ENCODE results near the gene OR10J4. TPM values are rescaled to one million over a fixed set of nuclear protein-coding genes. Genes with fewer than 3 reads are reported as not detected.

Gene OR10J4
- total RNA-seq (not detected), polyA plus RNA-seq (not detected)

DNA sequence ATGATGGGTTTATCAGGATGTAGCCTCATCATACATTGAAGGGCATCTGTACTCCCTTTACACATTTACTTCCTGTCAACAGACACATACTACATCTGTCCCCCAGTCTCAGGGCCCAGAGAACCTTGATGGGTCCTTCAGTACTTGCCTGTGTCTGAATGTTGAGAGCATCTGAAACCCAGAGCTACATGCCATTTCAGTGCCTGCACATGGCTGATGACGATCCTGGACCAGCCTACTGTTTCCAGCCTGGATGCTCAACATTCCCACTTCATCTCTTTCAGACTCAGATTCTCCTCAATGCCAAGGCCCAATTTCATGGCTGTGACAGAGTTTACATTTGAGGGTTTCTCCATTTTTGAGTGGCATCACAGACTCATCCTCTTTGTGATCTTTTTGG lies at the start of gene OR10J4:
OR10J4 (plus strand) TSS at position 301 of the 400 bp plus-strand sequence.
- Histone ChIP-seq H3K36me3 (ENCODE audit: insufficient read depth, low read length) (no peaks in the 10 kb centered on the region), H3K27me3 (ENCODE audit: insufficient read depth, low read length) (no peaks in the 10 kb centered on the region), H3K27ac (ENCODE audit: low read depth, low read length) (no peak within 1 kb of the TSS), H3K4me1 (ENCODE audit: insufficient read depth, low read length) (no peaks in the 10 kb centered on the region), H3K4me3 (ENCODE audit: low read length in 2 of 2) (no peak within 1 kb of the TSS), H3K9me3 (ENCODE audit: control insufficient read depth in 1 of 2, low read length in 2 of 2) (no peaks in the 10 kb centered on the region)
- no peak within 1 kb of the TSS for H3K4me3 Mint-ChIP-seq
- H3K27me3 Mint-ChIP-seq: peaks cover 3 to 10% of the 10 kb centered on the region in 2 donors
- intact Hi-C loops (cut with micrococcal nuclease): no loop called here
- H3K36me3 Mint-ChIP-seq: no peaks in the 10 kb centered on the region
- no peaks in the 10 kb centered on the region for H3K4me1 Mint-ChIP-seq
- peaks cover 0 to 1% (median 0%) of the 10 kb centered on the region in 8 donors for H3K9me3 Mint-ChIP-seq
- POLR2A ChIA-PET (ENCODE audit: partially characterized antibody): no interaction called here
- H3K27ac Mint-ChIP-seq: no peak within 1 kb of the TSS
- DNase-seq: no peak
- CTCF ChIA-PET (ENCODE audit: partially characterized antibody): no interaction called here

DNA sequence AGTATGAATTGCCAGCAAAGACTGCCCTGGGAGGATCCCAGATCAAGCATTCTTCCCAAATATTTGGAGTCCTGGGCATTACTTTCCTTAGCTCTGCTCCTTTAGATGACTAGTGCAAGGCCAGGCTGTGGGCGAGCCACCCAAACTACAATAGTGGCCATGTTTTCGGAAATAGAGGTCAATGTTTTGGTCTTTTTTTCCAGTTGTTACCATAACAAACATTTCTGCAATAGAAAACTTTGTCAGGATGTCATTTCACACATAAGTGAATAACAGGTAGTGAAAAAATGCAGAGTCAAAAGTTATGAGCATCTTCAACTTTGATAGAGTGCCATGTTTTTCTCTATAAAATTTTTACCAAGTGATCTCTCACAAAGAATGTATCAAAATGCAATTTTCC lies 25.2 kb upstream of the OR10J4 start:
- no peaks in the 10 kb centered on the region for H3K9me3 ChIP-seq (ENCODE audit: control insufficient read depth in 1 of 2, low read length in 2 of 2)
- H3K4me1 ChIP-seq (ENCODE audit: insufficient read depth, low read length): no peaks in the 10 kb centered on the region
- ChIA-PET CTCF (ENCODE audit: partially characterized antibody) (no interaction called here), POLR2A (ENCODE audit: partially characterized antibody) (no interaction called here)
- no peak overlapping the region for H3K4me3 ChIP-seq (ENCODE audit: low read length in 2 of 2)
- Mint-ChIP-seq H3K27me3 (peaks cover 0 to 2% of the 10 kb centered on the region in 2 donors), H3K4me3 (no peak overlapping the region), H3K27ac (no peak overlapping the region), H3K36me3 (no peaks in the 10 kb centered on the region), H3K9me3 (peaks cover 0 to 7% (median 0%) of the 10 kb centered on the region in 8 donors), H3K4me1 (no peaks in the 10 kb centered on the region)
- H3K36me3 ChIP-seq (ENCODE audit: insufficient read depth, low read length): no peaks in the 10 kb centered on the region
- no peak overlapping the region for H3K27ac ChIP-seq (ENCODE audit: low read depth, low read length)
- intact Hi-C loops (cut with micrococcal nuclease): no loop called here
- no peaks in the 10 kb centered on the region for H3K27me3 ChIP-seq (ENCODE audit: insufficient read depth, low read length)
- DNase-seq: no peak

DNA sequence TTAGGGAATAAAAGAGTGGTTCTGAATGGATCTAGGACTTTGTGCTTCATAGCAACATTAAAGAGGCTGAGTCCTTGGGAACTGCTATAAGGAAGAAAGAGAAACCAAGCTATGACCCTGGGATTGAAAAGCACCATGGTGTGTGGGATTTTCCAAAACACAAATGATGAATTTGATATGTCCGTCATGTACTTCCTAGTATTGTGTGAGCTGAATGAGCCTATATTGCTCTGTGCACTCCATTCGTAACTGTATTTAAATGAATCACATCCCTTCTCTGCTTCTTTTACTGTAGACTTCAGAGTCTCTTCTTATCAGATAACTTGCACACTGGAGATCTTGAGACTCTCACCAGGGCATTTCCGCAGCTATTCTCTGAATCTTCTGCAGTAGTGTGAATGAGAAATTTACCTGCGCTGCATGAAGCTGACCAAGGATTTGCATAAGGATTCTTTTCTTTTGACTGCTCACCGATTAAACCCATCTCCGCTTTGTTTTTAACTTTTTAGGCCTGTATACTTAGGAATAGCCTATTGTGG lies 23.1 kb upstream of the OR10J4 start:
- POLR2A ChIA-PET (ENCODE audit: partially characterized antibody): no interaction called here
- no peaks in the 10 kb centered on the region for H3K36me3 Mint-ChIP-seq
- intact Hi-C loops (cut with micrococcal nuclease): no loop called here

DNA sequence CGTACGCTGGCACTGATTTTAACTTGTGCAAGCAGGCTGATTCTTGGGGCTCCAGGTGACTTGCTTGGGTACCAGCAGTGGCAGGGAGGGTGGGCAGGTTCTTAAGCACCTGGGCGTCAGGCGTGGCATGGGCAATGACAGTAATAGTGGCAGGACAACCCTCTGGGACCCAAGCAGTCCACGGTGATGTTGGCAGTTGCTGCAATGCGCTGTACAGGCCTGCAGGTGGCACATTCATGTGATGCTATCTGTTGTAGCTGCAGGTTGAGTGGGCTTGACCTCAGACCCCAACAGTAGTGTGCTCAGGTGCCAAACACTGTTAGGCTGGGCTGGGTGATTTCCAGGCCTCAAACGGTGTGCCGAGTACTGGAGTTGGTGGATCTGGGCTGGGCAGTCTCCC lies 10.2 kb upstream of the OR10J4 start:
- Histone ChIP-seq H3K4me1 (ENCODE audit: insufficient read depth, low read length) (no peaks in the 10 kb centered on the region), H3K4me3 (ENCODE audit: low read length in 2 of 2) (no peak overlapping the region), H3K27me3 (ENCODE audit: insufficient read depth, low read length) (no peaks in the 10 kb centered on the region), H3K27ac (ENCODE audit: low read depth, low read length) (no peak overlapping the region), H3K9me3 (ENCODE audit: control insufficient read depth in 1 of 2, low read length in 2 of 2) (peaks cover 0 to 4% of the 10 kb centered on the region in 2 donors), H3K36me3 (ENCODE audit: insufficient read depth, low read length) (no peaks in the 10 kb centered on the region)
- CTCF ChIA-PET (ENCODE audit: partially characterized antibody): no interaction called here
- intact Hi-C loops (cut with micrococcal nuclease): no loop called here
- peaks cover 8 to 11% of the 10 kb centered on the region in 2 donors for H3K27me3 Mint-ChIP-seq
- peaks cover 5 to 54% (median 25%) of the 10 kb centered on the region in 8 donors for H3K9me3 Mint-ChIP-seq
- POLR2A ChIA-PET (ENCODE audit: partially characterized antibody): no interaction called here
- H3K4me1 Mint-ChIP-seq: peaks cover 0 to 1% (median 0%) of the 10 kb centered on the region in 4 donors
- H3K27ac Mint-ChIP-seq: no peak overlapping the region
- no peak overlapping the region for H3K4me3 Mint-ChIP-seq
- DNase-seq: no peak
- H3K36me3 Mint-ChIP-seq: peaks cover 4 to 6% of the 10 kb centered on the region in 2 donors

More for the DNA sequence above, 23.1 kb upstream of the OR10J4 start:
- Mint-ChIP-seq H3K4me1 (no peaks in the 10 kb centered on the region), H3K4me3 (no peak overlapping the region), H3K27me3 (peaks cover 2% of the 10 kb centered on the region in 2 donors), H3K9me3 (peaks cover 0 to 8% (median 0%) of the 10 kb centered on the region in 8 donors), H3K27ac (no peak overlapping the region)
- H3K9me3 ChIP-seq (ENCODE audit: control insufficient read depth in 1 of 2, low read length in 2 of 2): no peaks in the 10 kb centered on the region
- no peak overlapping the region for H3K4me3 ChIP-seq (ENCODE audit: low read length in 2 of 2)
- DNase-seq: no peak
- no peaks in the 10 kb centered on the region for H3K27me3 ChIP-seq (ENCODE audit: insufficient read depth, low read length)
- H3K4me1 ChIP-seq (ENCODE audit: insufficient read depth, low read length): no peaks in the 10 kb centered on the region
- no peaks in the 10 kb centered on the region for H3K36me3 ChIP-seq (ENCODE audit: insufficient read depth, low read length)
- CTCF ChIA-PET (ENCODE audit: partially characterized antibody): no interaction called here
- no peak overlapping the region for H3K27ac ChIP-seq (ENCODE audit: low read depth, low read length)

DNA sequence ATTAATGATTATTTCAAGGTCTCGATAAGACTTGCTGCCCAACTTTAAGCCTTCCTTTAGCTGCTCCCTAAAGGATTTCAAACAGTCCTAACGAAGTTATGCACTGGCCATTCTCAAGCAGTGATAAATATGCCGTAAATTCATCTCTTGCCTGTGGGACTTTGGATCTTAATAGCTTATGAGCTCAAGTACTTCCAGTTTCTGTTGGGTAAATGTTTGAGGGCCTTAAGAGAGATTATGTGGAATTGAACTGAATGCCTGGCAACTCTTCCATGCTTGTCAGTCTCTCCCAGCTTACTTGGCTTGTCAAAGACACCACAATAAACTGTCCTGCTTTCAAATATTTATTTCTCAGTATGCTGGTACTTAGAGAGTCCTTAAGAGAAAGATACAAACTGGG lies 3.5 kb upstream of the OR10J4 start:
- Mint-ChIP-seq H3K36me3 (no peaks in the 10 kb centered on the region), H3K9me3 (no peaks in the 10 kb centered on the region), H3K27ac (no peak overlapping the region), H3K4me3 (no peak overlapping the region), H3K27me3 (peaks cover 0 to 4% of the 10 kb centered on the region in 2 donors), H3K4me1 (no peaks in the 10 kb centered on the region)
- H3K36me3 ChIP-seq (ENCODE audit: insufficient read depth, low read length): no peaks in the 10 kb centered on the region
- ChIA-PET CTCF (ENCODE audit: partially characterized antibody) (no interaction called here), POLR2A (ENCODE audit: partially characterized antibody) (no interaction called here)
- H3K9me3 ChIP-seq (ENCODE audit: control insufficient read depth in 1 of 2, low read length in 2 of 2): no peaks in the 10 kb centered on the region
- no peak overlapping the region for H3K27ac ChIP-seq (ENCODE audit: low read depth, low read length)
- no peak for DNase-seq
- no peaks in the 10 kb centered on the region for H3K27me3 ChIP-seq (ENCODE audit: insufficient read depth, low read length)
- intact Hi-C loops (cut with micrococcal nuclease): no loop called here
- H3K4me3 ChIP-seq (ENCODE audit: low read length in 2 of 2): no peak overlapping the region
- H3K4me1 ChIP-seq (ENCODE audit: insufficient read depth, low read length): no peaks in the 10 kb centered on the region

DNA sequence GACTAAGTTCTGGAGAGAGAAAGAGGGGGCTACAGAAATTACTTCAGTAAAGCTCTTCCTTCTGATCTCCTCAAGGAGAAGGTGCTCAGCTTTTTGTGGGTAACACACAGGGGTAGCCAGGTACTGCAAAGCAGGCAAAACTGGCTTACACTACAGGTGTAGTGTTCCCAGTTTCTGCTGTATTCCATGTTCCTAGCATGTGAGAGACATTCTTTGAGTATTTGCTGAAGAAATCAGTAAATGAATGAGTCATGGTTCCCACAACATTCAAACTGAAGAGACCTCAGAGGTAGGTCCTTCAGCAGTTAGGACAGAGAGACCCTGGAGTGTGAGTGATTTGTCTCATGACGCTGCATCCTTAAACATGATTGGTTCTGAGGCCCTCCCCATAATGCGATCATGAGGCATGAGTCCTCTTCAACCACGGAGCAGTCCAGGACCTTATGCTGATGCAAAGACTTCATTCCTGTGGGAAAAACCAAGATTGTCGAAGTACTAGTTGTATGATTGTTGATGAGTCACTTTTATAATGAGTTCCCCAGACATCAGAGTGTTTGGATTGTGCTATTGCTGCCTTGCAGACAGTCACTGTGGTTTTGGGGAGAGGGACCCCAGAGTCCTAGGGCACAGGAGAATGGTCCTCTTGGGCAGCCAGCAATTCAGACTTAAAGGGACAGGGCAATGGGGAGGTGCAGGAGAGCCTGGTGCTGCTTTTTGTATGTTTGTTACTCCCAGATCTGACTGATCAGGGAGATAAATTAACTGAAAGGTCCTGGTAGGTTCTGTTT lies 2.7 kb upstream of the OR10J4 start:
- Histone ChIP-seq H3K9me3 (ENCODE audit: control insufficient read depth in 1 of 2, low read length in 2 of 2) (no peaks in the 10 kb centered on the region), H3K27me3 (ENCODE audit: insufficient read depth, low read length) (no peaks in the 10 kb centered on the region), H3K4me3 (ENCODE audit: low read length in 2 of 2) (no peak overlapping the region), H3K4me1 (ENCODE audit: insufficient read depth, low read length) (no peaks in the 10 kb centered on the region), H3K36me3 (ENCODE audit: insufficient read depth, low read length) (no peaks in the 10 kb centered on the region), H3K27ac (ENCODE audit: low read depth, low read length) (no peak overlapping the region)
- ChIA-PET CTCF (ENCODE audit: partially characterized antibody) (no interaction called here), POLR2A (ENCODE audit: partially characterized antibody) (no interaction called here)
- no peak overlapping the region for H3K4me3 Mint-ChIP-seq
- no peaks in the 10 kb centered on the region for H3K4me1 Mint-ChIP-seq
- H3K36me3 Mint-ChIP-seq: no peaks in the 10 kb centered on the region
- DNase-seq: no peak
- intact Hi-C loops (cut with micrococcal nuclease): no loop called here
- H3K9me3 Mint-ChIP-seq: no peaks in the 10 kb centered on the region
- no peak overlapping the region for H3K27ac Mint-ChIP-seq
- H3K27me3 Mint-ChIP-seq: peaks cover 0 to 5% of the 10 kb centered on the region in 2 donors

DNA sequence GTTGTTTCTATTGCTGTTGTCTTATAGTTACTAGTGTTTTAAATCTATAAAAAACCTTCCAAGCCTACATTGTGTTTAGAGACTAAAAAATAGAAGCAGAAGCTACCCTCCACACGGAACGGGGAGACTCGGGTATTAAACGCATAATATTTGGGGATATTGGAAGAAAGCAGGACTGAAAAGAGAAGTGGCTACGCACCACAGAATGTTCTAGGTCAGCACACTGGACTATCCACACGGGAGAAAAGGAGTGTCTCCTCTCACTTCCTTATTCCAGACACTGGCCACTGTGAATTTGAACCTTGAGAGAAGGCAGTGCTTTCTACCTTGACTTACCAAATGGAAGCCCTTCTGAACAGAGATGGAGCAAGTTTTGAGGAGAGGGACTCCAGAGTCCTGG lies 1.0 kb upstream of the OR10J4 start:
- Mint-ChIP-seq H3K27me3 (peaks cover 2 to 9% of the 10 kb centered on the region in 2 donors), H3K9me3 (peaks cover 0 to 1% (median 0%) of the 10 kb centered on the region in 8 donors), H3K4me1 (no peaks in the 10 kb centered on the region), H3K4me3 (no peak overlapping the region), H3K36me3 (no peaks in the 10 kb centered on the region), H3K27ac (no peak overlapping the region)
- H3K4me1 ChIP-seq (ENCODE audit: insufficient read depth, low read length): no peaks in the 10 kb centered on the region
- no peaks in the 10 kb centered on the region for H3K36me3 ChIP-seq (ENCODE audit: insufficient read depth, low read length)
- H3K9me3 ChIP-seq (ENCODE audit: control insufficient read depth in 1 of 2, low read length in 2 of 2): no peaks in the 10 kb centered on the region
- H3K27me3 ChIP-seq (ENCODE audit: insufficient read depth, low read length): no peaks in the 10 kb centered on the region
- DNase-seq: no peak
- intact Hi-C loops (cut with micrococcal nuclease): no loop called here
- CTCF ChIA-PET (ENCODE audit: partially characterized antibody): no interaction called here
- no peak overlapping the region for H3K27ac ChIP-seq (ENCODE audit: low read depth, low read length)
- H3K4me3 ChIP-seq (ENCODE audit: low read length in 2 of 2): no peak overlapping the region
- POLR2A ChIA-PET (ENCODE audit: partially characterized antibody): no interaction called here
